Measurements from ENCODE around the gene SIGLEC1. TPM values are rescaled to one million over a fixed set of nuclear protein-coding genes. Genes with fewer than 3 reads are reported as not detected.
A peak's percentile ranks its signal among the peaks of the same experiment; 100 is the strongest.

SIGLEC1 gene
- total RNA-seq, 4 donors from 2014 or later, result 5.2 to 33.9 (median 13.1) TPM

GRCh38 chr20:3749689-3750531, 37.5 kb upstream of the SIGLEC1 start:
- no peak for DNase-seq (ENCODE audit: low spot score in 2 of 2)
- Histone ChIP-seq H3K36me3 (peaks cover 0 to 65% (median 0%) of the 10 kb centered on the region in 3 donors), H3K27me3 (peaks cover 0 to 15% of the 10 kb centered on the region in 2 donors), H3K4me1 (peaks cover 0 to 54% (median 5%) of the 10 kb centered on the region in 4 donors), H3K27ac (no peak overlapping the region), H3K9me3 (no peaks in the 10 kb centered on the region), H3K4me3 (peak overlapping the region in 1 of 4 donors; percentile 27)
- 56 to 69% methylated on average over 27 to 53 of the region's 72 CpGs for WGBS, 2 donors
- TF ChIP-seq EP300 (IDR thresholded peaks at IDR 0.05), result no peak
- peak; percentile 44 to 76 (median 73) for TF ChIP-seq CTCF (IDR thresholded peaks at IDR 0.05)

DNA sequence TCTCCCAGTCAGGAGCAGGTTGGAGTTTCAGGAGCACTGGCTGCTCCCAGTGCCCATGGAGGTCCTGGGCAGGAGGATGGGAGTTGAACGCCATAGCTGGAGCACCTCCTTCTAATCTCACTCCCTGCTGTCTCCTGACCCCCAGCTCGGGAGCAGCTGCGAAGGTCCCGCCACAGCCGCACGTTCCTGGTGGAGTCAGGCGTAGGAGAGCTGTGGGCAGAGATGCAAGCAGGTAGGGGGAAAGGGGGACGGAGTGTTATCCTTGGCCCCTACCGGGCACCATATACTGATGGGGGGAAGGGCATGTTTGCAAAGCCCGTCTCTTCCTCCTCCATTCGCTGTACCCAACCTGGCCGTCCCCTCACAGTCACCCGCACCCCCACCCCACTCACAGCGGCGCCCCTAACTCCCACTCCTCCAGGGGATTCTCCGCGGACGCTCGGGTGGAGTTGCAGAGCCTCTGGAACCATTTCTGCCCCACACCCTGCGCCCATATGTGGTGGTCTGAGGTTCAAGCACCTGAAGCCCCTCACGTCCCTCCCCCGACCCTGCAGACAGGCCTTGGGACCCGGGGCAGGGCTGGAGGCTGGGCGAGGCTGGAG, 36.8 kb upstream of the SIGLEC1 start:
- WGBS, 2 donors, result 66 to 81% methylated on average over 21 to 23 of the region's 24 CpGs
- peaks cover 0 to 19% of the 10 kb centered on the region in 2 donors for H3K27me3 ChIP-seq
- DNase-seq (ENCODE audit: low spot score in 2 of 2), result no peak
- no peaks in the 10 kb centered on the region for H3K9me3 ChIP-seq
- TF ChIP-seq POLR2A (IDR thresholded peaks at IDR 0.05) (no peak), CTCF (IDR thresholded peaks at IDR 0.05) (no peak), EP300 (IDR thresholded peaks at IDR 0.05) (no peak)
- peak overlapping the region in 1 of 4 donors; percentile 27 for H3K4me3 ChIP-seq
- peaks cover 0 to 58% (median 0%) of the 10 kb centered on the region in 3 donors for H3K36me3 ChIP-seq
- H3K4me1 ChIP-seq, result peaks cover 0 to 51% (median 5%) of the 10 kb centered on the region in 4 donors
- no peak overlapping the region for H3K27ac ChIP-seq

GRCh38 chr20:3748073-3748472, 35.7 kb upstream of the SIGLEC1 start:
- Histone ChIP-seq H3K36me3 (peaks cover 0 to 58% (median 0%) of the 10 kb centered on the region in 3 donors), H3K27ac (no peak overlapping the region), H3K4me1 (peaks cover 0 to 41% (median 0%) of the 10 kb centered on the region in 4 donors), H3K9me3 (no peaks in the 10 kb centered on the region), H3K4me3 (no peak overlapping the region), H3K27me3 (peaks cover 0 to 19% of the 10 kb centered on the region in 2 donors)
- DNase-seq (ENCODE audit: low spot score in 2 of 2), result no peak
- TF ChIP-seq CTCF (IDR thresholded peaks at IDR 0.05), result no peak
- no peak for TF ChIP-seq POLR2A (IDR thresholded peaks at IDR 0.05)
- TF ChIP-seq EP300 (IDR thresholded peaks at IDR 0.05), result no peak
- 81 to 96% methylated on average over 12 to 14 of the region's 16 CpGs for WGBS, 2 donors

DNA sequence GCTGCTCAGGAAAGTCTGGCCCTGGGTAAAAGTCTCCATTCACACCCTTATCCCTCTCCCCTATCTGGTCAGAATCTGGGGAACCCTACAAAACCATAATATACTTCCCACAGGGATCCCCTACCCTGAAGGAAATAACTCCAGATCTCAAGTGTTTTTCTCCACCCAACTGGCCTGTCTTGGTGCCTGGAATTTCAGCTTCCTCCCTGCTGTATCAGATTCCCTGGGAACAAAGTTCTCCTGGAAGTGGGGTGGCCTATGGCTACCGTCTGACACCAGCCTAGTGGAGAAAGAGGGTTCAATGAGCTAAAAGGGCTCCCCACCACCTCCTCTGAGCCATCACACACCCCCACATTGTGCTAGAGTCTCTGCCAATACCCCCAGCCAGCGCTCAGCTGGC, 35.1 kb upstream of the SIGLEC1 start:
- Histone ChIP-seq H3K4me3 (no peak overlapping the region), H3K9me3 (no peaks in the 10 kb centered on the region), H3K27ac (no peak overlapping the region), H3K36me3 (peaks cover 0 to 58% (median 0%) of the 10 kb centered on the region in 3 donors), H3K27me3 (peaks cover 0 to 19% of the 10 kb centered on the region in 2 donors), H3K4me1 (peaks cover 0 to 35% (median 0%) of the 10 kb centered on the region in 4 donors)
- 79% methylated on average over 2 of the region's 2 CpGs for WGBS, 2 donors
- TF ChIP-seq EP300 (IDR thresholded peaks at IDR 0.05) (no peak), POLR2A (IDR thresholded peaks at IDR 0.05) (no peak), CTCF (IDR thresholded peaks at IDR 0.05) (no peak)
- DNase-seq (ENCODE audit: low spot score in 2 of 2), result no peak

DNA sequence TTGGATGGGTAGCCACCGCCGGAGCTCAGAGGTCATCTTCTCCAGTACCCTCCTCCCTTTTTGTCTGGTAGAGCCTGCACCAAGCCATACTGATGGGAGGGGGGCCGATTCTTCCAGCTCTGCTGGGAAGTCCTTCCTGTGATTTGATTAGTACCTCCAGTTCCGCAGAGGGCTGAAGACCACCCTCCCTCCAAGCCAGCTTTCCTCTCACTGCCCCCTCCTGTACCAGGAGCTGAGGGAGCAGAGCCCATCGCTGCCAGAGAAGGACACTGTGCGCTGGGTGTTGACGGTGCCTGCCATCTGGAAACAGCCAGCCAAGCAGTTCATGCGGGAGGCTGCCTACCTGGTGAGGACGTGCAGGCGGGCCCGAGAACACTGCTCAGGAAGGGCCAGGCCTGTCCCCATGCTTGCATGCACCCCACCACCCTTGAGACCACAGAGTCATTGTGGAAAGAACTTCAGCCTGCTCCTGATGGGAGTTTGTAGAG, 33.3 kb upstream of the SIGLEC1 start:
- peaks cover 0 to 44% (median 0%) of the 10 kb centered on the region in 3 donors for H3K36me3 ChIP-seq
- 66 to 68% methylated on average over 8 to 11 of the region's 11 CpGs for WGBS, 2 donors

More for the DNA sequence above, 33.3 kb upstream of the SIGLEC1 start:
- no peak overlapping the region for H3K4me3 ChIP-seq
- no peak for DNase-seq (ENCODE audit: low spot score in 2 of 2)
- H3K27ac ChIP-seq, result no peak overlapping the region
- TF ChIP-seq EP300 (IDR thresholded peaks at IDR 0.05), result no peak
- no peak for TF ChIP-seq POLR2A (IDR thresholded peaks at IDR 0.05)
- TF ChIP-seq CTCF (IDR thresholded peaks at IDR 0.05), result no peak
- peaks cover 0 to 23% (median 0%) of the 10 kb centered on the region in 4 donors for H3K4me1 ChIP-seq
- H3K9me3 ChIP-seq, result no peaks in the 10 kb centered on the region
- H3K27me3 ChIP-seq, result peaks cover 0 to 15% of the 10 kb centered on the region in 2 donors
